Middle frontal gyrus (tissue), 1 donor: Measurements from ENCODE around the gene TTC28.
"Not testable (repeated sequence)": the region's sequence is repeated elsewhere in the genome, so short reads cannot be mapped to it uniquely, and the experiment has no call there.

Experiments
- DNase-seq: peaks from one replicate; pipeline ENCODE4 v3.0.0-alpha.2; 2015; ENCODE audit warnings: low spot score; ENCODE audit errors: extremely low spot score

Gene TTC28

DNA sequence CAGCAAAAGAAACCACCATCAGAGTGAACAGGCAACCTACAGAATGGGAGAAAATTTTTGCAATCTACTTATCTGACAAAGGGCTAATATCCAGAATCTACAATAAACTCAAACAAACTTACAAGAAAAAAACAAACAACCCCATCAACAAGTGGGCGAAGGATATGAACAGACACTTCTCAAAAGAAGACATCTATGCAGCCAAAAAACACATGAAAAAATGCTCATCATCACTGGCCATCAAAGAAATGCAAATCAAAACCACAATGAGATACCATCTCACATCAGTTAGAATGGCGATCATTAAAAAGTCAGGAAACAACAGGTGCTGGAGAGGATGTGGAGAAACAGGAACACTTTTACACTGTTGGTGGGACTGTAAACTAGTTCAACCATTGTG, 188.4 kb downstream of the TTC28 start:
- DNase-seq = not testable (repeated sequence)

DNA sequence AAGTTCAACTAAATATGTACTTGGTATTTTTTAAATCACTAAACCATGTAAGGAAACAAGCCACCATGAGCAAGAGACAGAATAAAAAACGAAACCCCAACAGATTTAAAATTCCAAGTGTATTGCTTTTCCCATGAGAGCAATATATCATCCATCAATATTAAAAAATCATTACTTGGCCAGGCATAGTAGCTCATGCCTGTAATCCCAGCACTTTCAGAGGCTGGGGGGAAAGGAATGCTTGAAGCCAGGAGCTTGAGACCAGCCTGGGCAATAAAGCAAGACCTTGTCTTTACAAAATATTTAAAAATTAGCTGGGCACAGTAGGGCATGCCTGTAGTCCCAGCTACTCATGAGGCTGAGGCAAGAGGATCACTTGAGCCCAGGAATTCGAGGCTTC, 190.8 kb downstream of the TTC28 start:
- no peak for DNase-seq

DNA sequence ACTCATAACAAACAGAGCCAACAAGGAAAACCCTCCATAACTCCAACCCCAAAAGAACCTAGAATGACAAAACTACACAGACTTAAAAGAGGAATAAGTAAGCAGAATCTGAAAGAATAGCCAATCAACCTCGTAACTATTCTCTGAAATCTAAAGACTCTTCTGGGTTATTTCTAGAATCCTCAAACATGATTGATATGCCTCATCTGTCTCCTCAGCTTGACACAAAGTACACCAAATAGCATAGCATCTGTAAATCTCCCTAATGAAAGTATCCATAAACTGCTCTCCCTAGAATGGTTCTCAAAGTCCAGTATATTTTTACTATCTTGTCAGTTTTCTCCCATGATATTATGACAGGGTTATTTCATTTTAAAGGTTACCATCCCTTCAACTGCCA, 195.0 kb downstream of the TTC28 start:
- DNase-seq = no peak

DNA sequence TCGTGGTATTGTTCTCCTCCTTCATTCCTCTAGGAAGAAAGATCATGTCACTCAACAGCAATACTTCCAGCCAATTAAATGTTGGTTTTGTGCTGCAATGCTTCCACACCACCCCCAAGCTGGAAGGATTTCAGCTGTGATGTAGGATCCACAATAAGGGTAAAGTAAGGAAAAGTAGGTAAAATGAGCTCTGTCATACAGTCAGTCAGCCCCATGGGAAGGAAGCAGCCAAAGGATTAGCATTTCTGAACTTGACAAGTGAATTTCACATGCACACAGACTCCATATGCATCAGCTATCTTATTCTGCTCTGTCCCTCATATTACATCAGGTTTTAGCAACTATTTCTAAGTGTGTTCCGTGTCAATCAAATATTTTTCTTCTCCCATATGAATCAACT, 197.9 kb downstream of the TTC28 start:
- no peak for DNase-seq

GRCh38 chr22:28480000-28480715, 199.5 kb downstream of the TTC28 start:
- DNase-seq = no peak

DNA sequence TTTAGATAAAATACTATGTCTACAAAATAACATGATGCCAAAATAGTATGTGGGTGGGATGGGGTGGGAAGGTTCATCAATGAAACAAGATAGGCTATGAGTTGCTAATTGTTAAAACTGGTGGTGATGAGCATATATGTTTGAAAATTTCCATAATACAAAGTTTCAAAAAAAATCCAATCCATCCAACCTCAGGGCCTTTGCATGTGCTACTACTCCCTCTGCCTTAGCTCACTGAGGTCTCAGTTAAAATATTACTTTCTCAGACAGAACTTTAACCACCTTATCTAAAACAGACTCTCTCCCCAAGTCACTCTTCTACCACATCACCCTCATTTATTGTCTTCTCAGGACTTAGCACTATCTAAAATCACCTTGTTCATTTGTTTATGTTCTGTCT, 201.1 kb downstream of the TTC28 start:
- DNase-seq = no peak

DNA sequence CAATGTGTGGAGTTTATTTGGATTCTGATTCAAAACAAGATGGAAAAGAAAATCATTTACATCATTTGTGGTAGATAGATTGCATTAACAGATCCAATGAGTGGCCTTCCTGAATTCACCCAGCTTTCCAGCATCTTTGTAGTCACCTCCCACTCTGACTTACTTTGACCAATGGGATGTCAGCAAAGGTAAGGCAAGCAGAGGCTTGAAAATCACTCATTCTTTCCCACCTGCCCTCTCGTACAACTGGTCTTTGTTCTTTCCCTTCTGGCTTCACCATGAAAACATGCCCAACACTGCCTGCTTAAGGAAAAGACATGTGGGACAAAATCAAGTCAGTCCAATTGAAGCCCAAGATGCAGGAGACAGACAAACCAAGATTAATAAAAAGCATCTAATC, 202.1 kb downstream of the TTC28 start:
- DNase-seq = no peak

DNA sequence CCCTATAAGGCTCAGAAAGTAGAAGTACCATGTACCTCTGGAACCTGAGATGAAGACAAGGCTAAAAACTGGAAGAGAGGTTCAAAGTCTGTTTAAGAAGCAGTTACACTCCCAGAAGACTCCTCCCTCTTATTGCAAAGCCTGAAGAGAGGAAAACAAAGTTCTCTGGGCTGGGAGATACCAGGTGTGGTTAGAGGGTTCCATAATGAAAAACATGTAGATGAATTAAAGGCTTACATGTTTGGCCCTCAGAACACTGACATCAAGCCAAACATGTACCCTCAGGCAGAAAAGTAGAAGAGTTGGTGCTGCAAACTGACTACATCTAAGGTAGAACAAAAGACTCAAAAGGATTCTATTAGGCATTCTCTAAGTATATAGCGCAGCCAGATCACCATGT, 205.3 kb downstream of the TTC28 start:
- no peak for DNase-seq

GRCh38 chr22:28473258-28473657, 206.4 kb downstream of the TTC28 start:
- no peak for DNase-seq

- DNase-seq = not testable (repeated sequence)
These were observed 212.6 kb downstream of the TTC28 start for GRCh38 chr22:28467055-28467454.

DNA sequence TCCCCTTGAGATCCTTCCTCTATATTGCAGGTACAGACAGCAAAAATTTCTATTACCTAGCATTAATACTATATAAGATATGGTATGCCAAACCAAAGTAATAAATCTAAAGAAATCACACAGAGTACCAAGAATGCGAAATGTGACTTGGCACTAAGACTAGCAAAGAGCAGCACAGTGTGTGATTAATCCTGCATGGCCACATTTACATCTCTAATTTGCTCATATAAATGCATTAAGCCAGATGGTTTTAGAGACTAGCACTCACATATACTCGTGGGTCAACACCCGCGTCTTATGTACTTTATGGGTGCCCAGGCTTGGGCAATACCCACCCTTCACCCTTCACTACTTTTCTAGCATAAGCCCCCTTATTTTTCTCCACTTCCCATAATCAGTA, 213.2 kb downstream of the TTC28 start:
- DNase-seq = no peak

DNA sequence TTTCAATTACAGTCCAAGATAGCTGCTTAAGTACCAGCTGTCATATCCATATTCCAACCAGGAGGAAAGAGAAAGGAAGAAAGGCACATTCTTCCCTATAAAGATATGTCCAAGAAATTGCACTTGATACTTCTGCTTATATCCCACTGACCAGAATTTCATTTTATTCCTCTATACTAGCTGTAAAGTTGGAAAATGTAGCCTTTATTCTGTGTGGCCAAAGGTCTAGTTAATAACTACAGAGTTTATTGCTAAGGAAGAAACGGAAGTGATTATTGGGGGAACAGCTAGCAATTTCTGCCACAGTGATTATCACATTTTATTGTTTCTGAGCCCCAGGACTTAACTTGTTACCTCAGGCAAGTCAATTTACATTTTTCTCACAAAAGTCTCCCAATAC, 213.8 kb downstream of the TTC28 start:
- DNase-seq = no peak

DNA sequence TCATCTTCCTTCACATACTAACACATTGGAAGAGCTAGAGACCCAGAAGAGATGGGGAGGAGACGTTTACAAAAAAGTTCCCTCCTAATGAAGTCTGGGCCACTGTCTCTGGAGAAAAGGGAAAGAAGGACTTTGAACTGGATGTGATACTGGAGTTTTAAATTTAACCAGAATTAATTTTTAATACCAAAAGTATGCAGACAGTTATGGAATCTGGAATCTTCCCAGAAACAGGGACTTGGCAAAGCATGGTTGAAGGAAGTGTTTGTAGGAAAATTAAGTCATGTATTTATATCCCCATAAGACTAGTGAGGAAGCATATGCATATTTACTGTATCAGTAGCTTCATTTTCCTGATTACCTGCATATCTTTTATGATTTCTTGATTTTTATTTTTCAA, 215.5 kb downstream of the TTC28 start:
- DNase-seq = no peak

GRCh38 chr22:28463408-28463807, 216.2 kb downstream of the TTC28 start:
- DNase-seq = not testable (repeated sequence)

- no peak for DNase-seq
These were observed 216.7 kb downstream of the TTC28 start for GRCh38 chr22:28462901-28463300.

GRCh38 chr22:28462041-28462440, 217.6 kb downstream of the TTC28 start:
- no peak for DNase-seq

GRCh38 chr22:28454431-28455064, 225.1 kb downstream of the TTC28 start:
- no peak for DNase-seq

DNA sequence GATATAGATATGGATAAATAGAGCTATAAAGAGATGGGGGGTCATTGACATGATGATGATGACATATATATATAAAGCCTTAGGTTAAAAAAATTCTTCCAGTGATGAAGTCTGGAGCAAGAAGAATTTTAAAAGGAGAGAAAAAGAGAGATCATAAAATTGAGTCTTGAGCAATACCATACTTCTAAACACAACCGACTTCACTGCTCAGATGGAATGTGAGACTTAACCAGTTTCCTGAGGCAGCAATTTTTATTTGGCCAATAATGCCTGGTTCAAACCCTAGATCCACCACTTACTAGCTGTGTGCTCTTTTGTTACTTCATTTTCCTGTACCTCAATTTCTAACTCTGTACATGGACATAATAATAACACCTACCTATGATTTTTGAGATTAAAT, 229.5 kb downstream of the TTC28 start:
- no peak for DNase-seq

GRCh38 chr22:28449041-28449440, 230.6 kb downstream of the TTC28 start:
- no peak for DNase-seq

GRCh38 chr22:28448625-28449024, 231.0 kb downstream of the TTC28 start:
- DNase-seq = no peak

- DNase-seq = no peak
These were observed 235.0 kb downstream of the TTC28 start for GRCh38 chr22:28444659-28445058.

DNA sequence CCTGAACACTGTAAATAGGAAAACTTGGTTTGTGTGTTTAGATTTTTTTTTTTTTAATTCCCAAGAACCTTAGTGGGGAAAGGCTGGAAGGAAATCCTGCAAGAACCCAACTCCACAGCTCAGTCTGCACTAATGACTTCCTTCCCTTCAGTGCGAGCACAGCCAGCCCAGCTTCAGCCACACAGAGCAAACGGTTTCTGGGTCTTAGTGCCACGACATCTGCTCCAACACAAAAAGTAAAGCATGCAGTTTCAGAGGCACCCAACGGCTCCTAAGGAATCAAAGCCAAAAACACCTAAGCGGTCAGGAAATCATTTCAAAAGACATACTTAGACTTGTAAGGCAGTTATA, 236.1 kb downstream of the TTC28 start:
- DNase-seq = peak; percentile 58
